Measurements from ENCODE around the gene GRM1. TPM values are rescaled to one million over a fixed set of nuclear protein-coding genes. Genes with fewer than 3 reads are reported as not detected.

Gene GRM1
- total and polyA plus RNA-seq, 2 of the 4 experiments (the other 2 are of a cell fraction) = not detected

- BruUV-seq (replicated peaks) = no TSS peak
These were observed 269.0 kb downstream of the GRM1 start for GRCh38 chr6:146297815-146298214.

More at GRCh38 chr6:146297815-146298214, 269.0 kb downstream of the GRM1 start:
- Histone ChIP-seq H3K4me1 (ENCODE audit: control insufficient read depth, insufficient read depth, low read length) (no peaks in the 10 kb centered on the region), H2AK9ac (replicated peaks; ENCODE audit: low read depth, low read length, poor library complexity) (no peak overlapping the region), H3K56ac (ENCODE audit: extremely low read depth, insufficient read depth, low read length) (no peak overlapping the region), H2BK20ac (ENCODE audit: low read depth, low read length) (no peak overlapping the region), H3K27ac (ENCODE audit: insufficient read depth, low read length) (no peak overlapping the region), H3K14ac (replicated peaks; ENCODE audit: low read depth, low read length) (no peak overlapping the region), H2BK5ac (ENCODE audit: low read depth, low read length, poor library complexity, severe bottlenecking) (no peak overlapping the region), H2AK5ac (ENCODE audit: low read depth, low read length) (no peak overlapping the region), H3K36me3 (ENCODE audit: control insufficient read depth, insufficient read depth, low read length) (no peaks in the 10 kb centered on the region), H3K9me1 (ENCODE audit: insufficient read depth, low read length) (no peaks in the 10 kb centered on the region), H3K27me3 (ENCODE audit: control insufficient read depth, insufficient read depth, low read length) (no peaks in the 10 kb centered on the region), H4K20me1 (ENCODE audit: insufficient read depth, low read length) (no peaks in the 10 kb centered on the region), H4K8ac (ENCODE audit: low read depth in 2 of 2, low read length in 2 of 2) (no peak overlapping the region), H3K9me3 (ENCODE audit: control insufficient read depth, insufficient read depth, low read length) (no peaks in the 10 kb centered on the region), H4K91ac (ENCODE audit: insufficient read depth, low read depth, low read length) (no peak overlapping the region), H3K18ac (ENCODE audit: low read depth, low read length) (no peak overlapping the region), H2BK120ac (ENCODE audit: low read depth, low read length) (no peak overlapping the region), H3K79me1 (ENCODE audit: low read depth in 1 of 2, low read length in 2 of 2) (no peaks in the 10 kb centered on the region), H4K5ac (ENCODE audit: low read depth, low read length) (no peak overlapping the region), H3K4me2 (ENCODE audit: low read depth, low read length) (no peak overlapping the region), H3K4me3 (ENCODE audit: insufficient read depth, low read depth, low read length) (no peak overlapping the region), H3K4ac (ENCODE audit: low read depth, low read length) (no peak overlapping the region), H2AFZ (replicated peaks; ENCODE audit: low read length, poor library complexity) (no peak overlapping the region), H3K23ac (ENCODE audit: low read depth, low read length) (no peak overlapping the region), H2BK15ac (ENCODE audit: low read depth, low read length) (no peak overlapping the region), H3K9ac (ENCODE audit: low read depth, low read length) (no peak overlapping the region)
- intact Hi-C loops (cut with micrococcal nuclease) (no loop called here), in situ Hi-C loops (cut with MboI; ENCODE audit: low sequenced_read_pairs) (no loop called here), dilution Hi-C loops (cut with HindIII; ENCODE audit: low sequenced_read_pairs, unreplicated experiment) (no loop called here)
- ATAC-seq (ENCODE audit: low read depth) (no peak), DNase-seq (no peak)
- no peak for TF ChIP-seq RCOR1 (IDR thresholded peaks at IDR 0.05; ENCODE audit: insufficient replicate concordance, low read length)
- no peak for TF ChIP-seq CTCF (conservative IDR thresholded peaks at IDR 0.05; ENCODE audit: low read depth, low read length)
- TF ChIP-seq RAD21 (IDR thresholded peaks at IDR 0.05; ENCODE audit: low read length) = no peak
- TF ChIP-seq CEBPB (IDR thresholded peaks at IDR 0.05; ENCODE audit: low read depth, low read length) = no peak
- TF ChIP-seq RFX5 (IDR thresholded peaks at IDR 0.05; ENCODE audit: low read depth, low read length) = no peak
- ChIA-PET POLR2A (ENCODE audit: unreplicated experiment) (no interaction called here), CTCF (no interaction called here)

All from IMR-90 (cell line).